22Rv1 (cell line): Measurements from ENCODE around the gene ABI3BP.

ENCODE experiments used
- H3K27ac ChIP-seq: fragments of 450-650 bp; 2 replicates; pipeline ENCODE4 v1.5.1; 2017
- ZFX ChIP-seq: fragments of 450-650 bp; IDR thresholded peaks from 2 replicates; pipeline ENCODE4 v1.6.1; 2017; ENCODE audit warnings: antibody characterized with exemption, borderline replicate concordance
- TF ChIP-seq, protein P1 (sequence below): fragments of 450-650 bp; IDR thresholded peaks from 2 replicates; pipeline ENCODE4 v1.5.1; 2017; ENCODE audit warnings: mild to moderate bottlenecking

The ABI3BP gene

DNA sequence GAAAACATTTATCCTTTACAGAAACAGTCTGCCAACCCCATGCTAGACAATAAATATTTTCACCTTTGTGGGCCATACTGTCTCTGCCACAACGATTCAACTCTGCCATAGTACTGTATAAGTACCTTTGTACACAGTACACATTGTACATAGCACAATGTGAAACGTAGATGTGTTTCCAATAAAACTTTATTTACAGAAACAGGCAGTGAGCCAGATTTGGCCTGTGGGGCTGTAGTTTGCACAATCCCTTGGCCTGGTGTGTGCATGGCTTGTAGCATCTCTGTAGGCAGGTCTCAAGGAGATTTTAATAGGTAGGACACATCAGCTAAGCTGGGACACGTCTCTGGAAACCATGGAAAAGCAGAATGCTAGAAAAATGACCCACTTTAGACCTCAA, 209.6 kb downstream of the ABI3BP start:
- no peak overlapping the region for H3K27ac ChIP-seq
- TF ChIP-seq, protein P1, sequence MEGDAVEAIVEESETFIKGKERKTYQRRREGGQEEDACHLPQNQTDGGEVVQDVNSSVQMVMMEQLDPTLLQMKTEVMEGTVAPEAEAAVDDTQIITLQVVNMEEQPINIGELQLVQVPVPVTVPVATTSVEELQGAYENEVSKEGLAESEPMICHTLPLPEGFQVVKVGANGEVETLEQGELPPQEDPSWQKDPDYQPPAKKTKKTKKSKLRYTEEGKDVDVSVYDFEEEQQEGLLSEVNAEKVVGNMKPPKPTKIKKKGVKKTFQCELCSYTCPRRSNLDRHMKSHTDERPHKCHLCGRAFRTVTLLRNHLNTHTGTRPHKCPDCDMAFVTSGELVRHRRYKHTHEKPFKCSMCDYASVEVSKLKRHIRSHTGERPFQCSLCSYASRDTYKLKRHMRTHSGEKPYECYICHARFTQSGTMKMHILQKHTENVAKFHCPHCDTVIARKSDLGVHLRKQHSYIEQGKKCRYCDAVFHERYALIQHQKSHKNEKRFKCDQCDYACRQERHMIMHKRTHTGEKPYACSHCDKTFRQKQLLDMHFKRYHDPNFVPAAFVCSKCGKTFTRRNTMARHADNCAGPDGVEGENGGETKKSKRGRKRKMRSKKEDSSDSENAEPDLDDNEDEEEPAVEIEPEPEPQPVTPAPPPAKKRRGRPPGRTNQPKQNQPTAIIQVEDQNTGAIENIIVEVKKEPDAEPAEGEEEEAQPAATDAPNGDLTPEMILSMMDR = no peak
- TF ChIP-seq ZFX = no peak

DNA sequence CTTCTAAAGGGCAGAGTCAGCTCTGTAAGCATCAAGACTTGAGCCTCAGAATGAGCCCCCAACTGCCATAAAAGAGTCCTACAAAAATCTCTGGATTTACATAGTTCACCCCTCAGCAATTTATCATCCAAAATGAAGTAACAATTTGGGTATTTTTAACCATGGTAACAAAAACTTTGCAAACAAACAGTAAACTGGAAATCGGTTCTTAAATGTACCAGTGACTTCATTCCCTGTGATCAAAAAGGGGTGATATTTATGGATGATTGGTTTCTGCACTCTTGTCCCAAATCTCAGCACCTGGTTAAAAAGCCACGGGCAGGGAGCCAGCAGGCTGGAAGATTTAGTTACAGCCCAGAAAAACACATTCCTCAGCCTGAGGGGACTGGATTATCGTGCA, 210.3 kb downstream of the ABI3BP start:
- no peak for TF ChIP-seq ZFX
- TF ChIP-seq, protein P1 = no peak
- H3K27ac ChIP-seq = no peak overlapping the region

DNA sequence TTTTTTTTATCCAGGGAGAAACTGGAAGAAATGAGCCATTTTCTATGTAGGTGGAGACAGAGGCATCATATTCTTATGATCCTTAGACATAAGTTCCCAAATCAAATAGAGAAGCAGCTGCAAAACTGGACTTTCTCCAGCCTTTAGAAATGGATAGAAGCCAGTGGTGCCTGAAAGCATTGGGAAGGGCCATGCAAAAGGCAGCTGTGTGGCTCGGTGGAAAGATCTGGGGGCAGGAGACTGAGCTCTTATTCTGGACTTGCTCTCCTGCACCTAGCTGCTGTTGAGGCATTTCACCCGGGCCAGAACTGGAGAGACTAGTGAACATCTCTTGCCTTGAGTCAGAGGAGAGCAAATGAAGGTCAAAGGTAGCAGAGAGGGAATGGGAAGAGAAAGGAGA, 210.9 kb downstream of the ABI3BP start:
- no peak for TF ChIP-seq ZFX
- no peak overlapping the region for H3K27ac ChIP-seq

DNA sequence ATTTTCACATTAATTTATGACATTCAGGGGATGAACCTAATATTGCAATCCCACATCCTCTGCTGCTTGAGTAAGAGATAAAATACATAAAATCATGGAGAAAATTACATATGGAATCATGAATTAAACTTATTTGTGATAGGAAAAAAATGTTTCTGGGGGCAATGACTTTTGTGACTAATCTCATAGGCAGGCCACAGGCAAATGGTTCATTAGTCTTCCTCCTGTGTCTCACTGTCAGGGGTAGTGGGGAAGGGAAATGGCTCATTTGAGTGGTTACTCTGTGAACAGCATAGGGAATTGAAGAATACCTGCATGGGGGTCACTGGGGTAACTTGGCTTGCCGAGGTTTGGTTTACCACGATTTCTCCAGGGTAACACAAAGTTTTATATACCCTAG, 211.9 kb downstream of the ABI3BP start:
- H3K27ac ChIP-seq = no peak overlapping the region
- TF ChIP-seq ZFX = no peak
- TF ChIP-seq, protein P1 = no peak

DNA sequence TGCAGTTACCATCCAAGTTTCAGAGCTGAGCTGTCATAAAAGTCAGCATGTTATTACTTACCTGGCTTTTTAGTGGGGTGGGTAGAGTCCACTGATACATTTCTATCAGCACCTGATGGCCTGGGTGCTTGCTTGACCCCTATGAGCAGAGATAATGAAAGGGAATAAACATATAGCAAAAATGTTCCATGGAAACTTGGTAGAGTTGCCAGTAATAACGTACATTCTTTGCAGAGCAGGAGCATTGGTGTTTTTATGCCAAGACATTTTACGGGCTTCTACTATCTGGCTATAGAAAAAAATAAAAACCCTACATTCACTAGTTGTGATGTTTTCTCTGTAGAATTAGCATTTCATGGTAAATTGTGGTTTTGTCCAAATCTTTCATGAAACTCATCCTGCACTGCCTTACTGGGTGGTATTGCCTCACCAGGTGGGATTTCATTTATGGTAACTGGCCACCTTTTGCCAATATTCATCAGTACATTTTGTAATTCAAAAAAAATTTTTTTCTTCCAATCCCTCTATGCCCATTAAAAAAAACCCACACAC, 213.1 kb downstream of the ABI3BP start:
- H3K27ac ChIP-seq = no peak overlapping the region

DNA sequence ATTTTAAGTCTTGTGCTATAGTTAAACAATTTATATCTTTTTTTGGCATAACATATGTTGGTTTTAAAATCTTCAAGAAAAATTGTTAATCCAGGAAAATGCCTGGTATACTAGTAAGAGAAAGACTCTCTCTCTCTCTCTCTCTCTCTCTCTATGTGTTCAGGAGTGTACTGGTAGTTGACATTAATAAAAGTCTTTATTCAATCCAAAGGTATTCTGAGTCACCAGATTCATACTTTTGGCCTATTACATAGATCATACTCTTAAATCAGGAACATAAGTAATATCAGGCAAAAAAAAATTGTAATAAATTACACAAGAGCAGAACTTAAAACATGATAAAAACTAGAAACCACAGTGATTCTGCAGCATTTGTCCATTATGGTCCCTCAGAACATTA, 213.7 kb downstream of the ABI3BP start:
- no peak overlapping the region for H3K27ac ChIP-seq
- TF ChIP-seq ZFX = no peak
- TF ChIP-seq, protein P1 = no peak

More for the DNA sequence above, 213.1 kb downstream of the ABI3BP start:
- no peak for TF ChIP-seq ZFX
- TF ChIP-seq, protein P1 = no peak

DNA sequence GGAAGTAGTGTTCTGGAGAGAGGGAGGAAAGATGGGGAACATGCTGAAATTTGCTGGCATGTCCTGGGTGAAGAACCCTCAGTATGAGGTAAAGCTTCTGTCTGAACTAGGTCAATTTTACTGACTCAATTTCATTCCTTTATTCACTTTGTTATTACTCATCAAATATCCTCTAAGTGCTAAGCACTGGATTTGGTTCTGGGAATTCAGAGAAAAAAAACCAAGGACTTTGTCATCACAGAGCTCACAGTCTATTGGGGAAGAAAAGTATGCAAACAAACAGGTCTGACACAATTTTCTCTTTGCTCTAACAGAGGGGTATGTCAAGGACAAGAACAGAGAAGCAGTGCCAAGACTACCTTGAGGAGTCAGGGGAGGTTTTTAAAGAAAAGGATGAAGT, 215.9 kb downstream of the ABI3BP start:
- no peak overlapping the region for H3K27ac ChIP-seq
- TF ChIP-seq, protein P1 = no peak
- no peak for TF ChIP-seq ZFX

DNA sequence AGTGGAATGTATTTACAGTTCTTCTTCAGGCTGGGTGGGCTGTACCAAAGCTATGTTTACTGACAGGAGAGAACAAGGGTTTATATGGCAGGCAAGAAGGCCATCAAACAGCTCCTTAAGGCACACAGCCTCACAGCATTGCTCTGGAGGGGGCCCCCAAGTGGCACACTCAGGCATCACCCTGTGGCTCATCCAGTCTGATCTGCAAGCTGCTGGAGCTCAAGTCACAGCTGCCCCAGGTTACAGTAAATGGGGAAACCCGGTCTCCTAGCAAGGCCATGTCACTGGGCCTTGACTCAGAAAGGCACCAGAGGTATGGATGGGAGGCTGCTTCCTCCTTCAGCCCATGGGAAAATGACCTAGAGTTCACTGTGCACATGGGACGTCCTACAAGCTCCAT, 216.5 kb downstream of the ABI3BP start:
- H3K27ac ChIP-seq = no peak overlapping the region
- TF ChIP-seq ZFX = no peak
- TF ChIP-seq, protein P1 = peak; percentile 15; the same call in 1 of the 2 replicates
